Panc1 (cell line): ENCODE measurements around the gene DLG2. TPM values are rescaled to one million over a fixed set of nuclear protein-coding genes. Genes with fewer than 3 reads are reported as not detected.

Experiments used
- ATAC-seq: fragments of 200-7000 bp; cut with Tn5 transposase; 2 replicates; pipeline ENCODE4 v1.9.1; 2020; ENCODE audit warnings: mild to moderate bottlenecking, moderate library complexity
- BruUV-seq: library from RNA; stranded (reverse); fragments of 400-500 nt; replicated peaks from 2 replicates; lab custom pipeline; 2021; lab: Mats Ljungman, UMichigan
- CTCF ChIA-PET: fragments of 300-600 bp; sonication (Branson Sonifier 250); formaldehyde crosslinking; loops from one replicate; lab custom pipeline; 2022; ENCODE audit warnings: antibody characterized with exemption; lab: Charles Lee
- POLR2A ChIA-PET: fragments of 300-600 bp; sonication (Branson Sonifier 250); formaldehyde crosslinking; loops from one replicate; lab custom pipeline; 2022; ENCODE audit warnings: antibody characterized with exemption; lab: Charles Lee
- DNase-seq: peaks from one replicate; pipeline ENCODE4 v3.0.0-alpha.2; 2010; ENCODE audit warnings: low read depth, low spot score
- H3K27ac ChIP-seq: 2 replicates; pipeline ENCODE4 v1.5.1; 2011; ENCODE audit warnings: mild to moderate bottlenecking, low read length, inconsistent platforms
- H3K27me3 ChIP-seq: fragments of 200-500 bp; sonication (Bioruptor generic); 2 replicates; pipeline ENCODE4 v1.6.0; 2014; ENCODE audit warnings: low read length, inconsistent platforms; ENCODE audit not compliant: control insufficient read depth, insufficient read depth
- H3K36me3 ChIP-seq: fragments of 200-500 bp; sonication (Bioruptor generic); 2 replicates; pipeline ENCODE4 v1.5.1; 2014; ENCODE audit warnings: inconsistent platforms, mild to moderate bottlenecking, low read length, moderate library complexity; ENCODE audit not compliant: control insufficient read depth, insufficient read depth
- H3K4me1 ChIP-seq: 2 replicates; pipeline ENCODE4 v1.5.1; 2011; ENCODE audit warnings: inconsistent platforms, mild to moderate bottlenecking, low read length, moderate library complexity; ENCODE audit not compliant: control insufficient read depth, insufficient read depth
- H3K4me3 ChIP-seq, 2 experiments: 2 replicates each; pipeline ENCODE4 v1.5.1; 2011 to 2012; ENCODE audit warnings: low read depth in 2 of 2, low read length in 2 of 2, mild to moderate bottlenecking in 2 of 2, inconsistent platforms in 1 of 2, moderate library complexity in 1 of 2
- H3K9me3 ChIP-seq: fragments of 200-500 bp; sonication (Bioruptor generic); 2 replicates; pipeline ENCODE4 v1.5.1; 2014; ENCODE audit warnings: low read depth, mild to moderate bottlenecking, inconsistent platforms, low read length, moderate library complexity; ENCODE audit not compliant: control insufficient read depth, insufficient read depth
- POLR2AphosphoS5 ChIP-seq: IDR thresholded peaks from 2 replicates; pipeline ENCODE4 v1.6.1; 2012; ENCODE audit warnings: mild to moderate bottlenecking, low read depth, low read length, moderate library complexity
- in situ Hi-C: cut with HindIII; loops from 2 replicates; pipeline ENCODE4 v1.10.0; 2016; ENCODE audit warnings: low sequenced_read_pairs, low pct_unique_long_range_greater_than_20kb
- intact Hi-C: fragments of 100-400 bp; cut with micrococcal nuclease; formaldehyde crosslinking; loops from one replicate; pipeline ENCODE4 v1.10.0; 2022; ENCODE audit not compliant: unreplicated experiment
- total RNA-seq: library from RNA; stranded (reverse); gene quantifications from one replicate; pipeline ENCODE4 v1.2.1, GENCODE V29; 2021; ENCODE audit not compliant: unreplicated experiment
- TF ChIP-seq, protein P1 (sequence below), 2 experiments: IDR thresholded peaks; 2 replicates each; pipeline ENCODE4 v1.6.1; 2011 to 2012; ENCODE audit warnings: low read depth in 2 of 2, control low read depth in 1 of 2, low read length in 1 of 2, mild to moderate bottlenecking in 1 of 2, moderate library complexity in 1 of 2; ENCODE audit not compliant: insufficient read depth in 1 of 2
- TF ChIP-seq, protein P2 (sequence below): fragments of 450-650 bp; IDR thresholded peaks from 2 replicates; pipeline ENCODE4 v1.5.1; 2017; ENCODE audit warnings: mild to moderate bottlenecking

The DLG2 gene
- total RNA-seq, 1 experiment from 2014 or later, result 4.2 TPM

DNA sequence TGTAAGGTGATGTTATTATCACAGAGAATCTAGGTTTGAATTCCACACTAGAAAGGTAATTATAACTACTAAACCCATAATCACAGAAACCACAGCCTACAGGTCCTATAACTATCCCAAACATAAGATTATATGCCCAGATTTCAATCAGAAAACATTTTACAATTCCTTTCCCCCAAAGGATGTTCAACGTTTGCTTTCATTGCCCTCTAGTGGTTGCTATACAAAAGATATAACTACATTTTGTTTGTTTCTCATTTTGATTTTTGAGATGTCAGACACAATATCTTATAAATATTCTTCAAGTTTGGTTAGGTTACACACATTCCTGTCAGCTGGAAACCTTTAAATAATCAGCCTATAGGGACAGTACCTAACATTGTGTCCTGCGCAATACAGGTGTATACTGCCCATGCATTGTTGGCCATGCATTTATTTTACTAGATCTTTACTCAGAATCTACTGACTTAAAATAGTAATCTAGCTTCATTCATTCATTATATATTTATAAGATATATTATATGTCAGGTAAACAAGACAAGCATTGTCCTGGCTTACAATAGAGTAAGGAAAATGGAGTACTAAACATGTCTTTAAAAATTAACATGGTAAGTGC lies 1810.5 kb downstream of the DLG2 start:
- H3K27me3 ChIP-seq, result peaks cover 9% of the 10 kb centered on the region; the same call in 1 of the 2 replicates
- POLR2A ChIA-PET, result no interaction called here
- intact Hi-C loops, result loop anchor here (2.0 to 5.0 kb wide), 2 partner anchors 576 to 949 kb away; no protein-coding TSS in a partner anchor
- no peaks in the 10 kb centered on the region for H3K4me1 ChIP-seq
- BruUV-seq, result no TSS peak
- no peaks in the 10 kb centered on the region for H3K9me3 ChIP-seq
- TF ChIP-seq, protein P1, sequence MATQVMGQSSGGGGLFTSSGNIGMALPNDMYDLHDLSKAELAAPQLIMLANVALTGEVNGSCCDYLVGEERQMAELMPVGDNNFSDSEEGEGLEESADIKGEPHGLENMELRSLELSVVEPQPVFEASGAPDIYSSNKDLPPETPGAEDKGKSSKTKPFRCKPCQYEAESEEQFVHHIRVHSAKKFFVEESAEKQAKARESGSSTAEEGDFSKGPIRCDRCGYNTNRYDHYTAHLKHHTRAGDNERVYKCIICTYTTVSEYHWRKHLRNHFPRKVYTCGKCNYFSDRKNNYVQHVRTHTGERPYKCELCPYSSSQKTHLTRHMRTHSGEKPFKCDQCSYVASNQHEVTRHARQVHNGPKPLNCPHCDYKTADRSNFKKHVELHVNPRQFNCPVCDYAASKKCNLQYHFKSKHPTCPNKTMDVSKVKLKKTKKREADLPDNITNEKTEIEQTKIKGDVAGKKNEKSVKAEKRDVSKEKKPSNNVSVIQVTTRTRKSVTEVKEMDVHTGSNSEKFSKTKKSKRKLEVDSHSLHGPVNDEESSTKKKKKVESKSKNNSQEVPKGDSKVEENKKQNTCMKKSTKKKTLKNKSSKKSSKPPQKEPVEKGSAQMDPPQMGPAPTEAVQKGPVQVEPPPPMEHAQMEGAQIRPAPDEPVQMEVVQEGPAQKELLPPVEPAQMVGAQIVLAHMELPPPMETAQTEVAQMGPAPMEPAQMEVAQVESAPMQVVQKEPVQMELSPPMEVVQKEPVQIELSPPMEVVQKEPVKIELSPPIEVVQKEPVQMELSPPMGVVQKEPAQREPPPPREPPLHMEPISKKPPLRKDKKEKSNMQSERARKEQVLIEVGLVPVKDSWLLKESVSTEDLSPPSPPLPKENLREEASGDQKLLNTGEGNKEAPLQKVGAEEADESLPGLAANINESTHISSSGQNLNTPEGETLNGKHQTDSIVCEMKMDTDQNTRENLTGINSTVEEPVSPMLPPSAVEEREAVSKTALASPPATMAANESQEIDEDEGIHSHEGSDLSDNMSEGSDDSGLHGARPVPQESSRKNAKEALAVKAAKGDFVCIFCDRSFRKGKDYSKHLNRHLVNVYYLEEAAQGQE (IDR thresholded peaks at IDR 0.05; ENCODE audit: insufficient read depth in 1 of 2, low read depth in 2 of 2, low read length in 1 of 2), result no peak
- TF ChIP-seq, protein P2, sequence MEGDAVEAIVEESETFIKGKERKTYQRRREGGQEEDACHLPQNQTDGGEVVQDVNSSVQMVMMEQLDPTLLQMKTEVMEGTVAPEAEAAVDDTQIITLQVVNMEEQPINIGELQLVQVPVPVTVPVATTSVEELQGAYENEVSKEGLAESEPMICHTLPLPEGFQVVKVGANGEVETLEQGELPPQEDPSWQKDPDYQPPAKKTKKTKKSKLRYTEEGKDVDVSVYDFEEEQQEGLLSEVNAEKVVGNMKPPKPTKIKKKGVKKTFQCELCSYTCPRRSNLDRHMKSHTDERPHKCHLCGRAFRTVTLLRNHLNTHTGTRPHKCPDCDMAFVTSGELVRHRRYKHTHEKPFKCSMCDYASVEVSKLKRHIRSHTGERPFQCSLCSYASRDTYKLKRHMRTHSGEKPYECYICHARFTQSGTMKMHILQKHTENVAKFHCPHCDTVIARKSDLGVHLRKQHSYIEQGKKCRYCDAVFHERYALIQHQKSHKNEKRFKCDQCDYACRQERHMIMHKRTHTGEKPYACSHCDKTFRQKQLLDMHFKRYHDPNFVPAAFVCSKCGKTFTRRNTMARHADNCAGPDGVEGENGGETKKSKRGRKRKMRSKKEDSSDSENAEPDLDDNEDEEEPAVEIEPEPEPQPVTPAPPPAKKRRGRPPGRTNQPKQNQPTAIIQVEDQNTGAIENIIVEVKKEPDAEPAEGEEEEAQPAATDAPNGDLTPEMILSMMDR, result peak; percentile 75; the same call in 1 of the 2 replicates
- no peak for DNase-seq
- no peak for ATAC-seq
- no peak overlapping the region for H3K27ac ChIP-seq
- H3K36me3 ChIP-seq, result no peaks in the 10 kb centered on the region
- no peak overlapping the region for H3K4me3 ChIP-seq
- in situ Hi-C loops, result no loop called here
- CTCF ChIA-PET, result interaction anchor here (1.2 to 2.6 kb wide), 2 partner anchors 524 kb away, joined by 5 to 12 read pairs; no protein-coding TSS in a partner anchor

DNA sequence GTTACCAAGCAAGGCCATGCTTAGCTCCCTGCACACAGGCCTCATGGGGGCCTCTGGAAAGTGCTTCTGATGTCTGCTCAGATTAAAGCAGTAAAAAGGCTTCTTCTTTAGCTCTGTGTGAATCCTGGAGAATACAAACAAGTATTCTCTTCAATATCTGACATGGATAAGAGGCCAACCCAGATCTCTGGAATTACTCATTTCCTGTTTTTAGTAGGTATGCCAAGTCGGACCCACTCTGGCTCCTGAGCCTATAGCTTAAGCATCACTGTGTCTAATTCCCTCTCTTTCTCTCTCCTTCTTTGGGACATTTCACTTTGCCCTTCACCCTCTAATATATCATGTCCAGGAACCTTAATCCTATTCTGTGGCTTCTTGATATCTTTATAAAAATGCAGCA lies 1811.4 kb downstream of the DLG2 start:
- Histone ChIP-seq H3K27ac (no peak overlapping the region), H3K36me3 (no peaks in the 10 kb centered on the region), H3K4me1 (no peaks in the 10 kb centered on the region), H3K4me3 (no peak overlapping the region), H3K9me3 (no peaks in the 10 kb centered on the region), H3K27me3 (peaks cover 3% of the 10 kb centered on the region; the same call in 1 of the 2 replicates)
- in situ Hi-C loops, result no loop called here
- ChIA-PET CTCF (interaction anchor here (0.6 to 2.6 kb wide), 2 partner anchors 513 to 523 kb away, joined by 6 to 12 read pairs; no protein-coding TSS in a partner anchor), POLR2A (no interaction called here)
- ATAC-seq (no peak), DNase-seq (no peak)
- intact Hi-C loops, result loop anchor here (2.0 to 5.0 kb wide), 2 partner anchors 575 to 948 kb away; no protein-coding TSS in a partner anchor
- TF ChIP-seq, protein P1 (IDR thresholded peaks at IDR 0.05; ENCODE audit: insufficient read depth in 1 of 2, low read depth in 2 of 2, low read length in 1 of 2), result no peak
- TF ChIP-seq POLR2AphosphoS5, result no peak
- TF ChIP-seq, protein P2, result no peak
- BruUV-seq, result no TSS peak
